NCI-H2196 (cell line): ENCODE measurements around the gene HMGN1.

Experiments
- DNase-seq: peaks from one replicate; lab custom pipeline; 2025; ENCODE audit not compliant: unreplicated experiment; lab: John Stamatoyannopoulos, UW

HMGN1 gene

DNA sequence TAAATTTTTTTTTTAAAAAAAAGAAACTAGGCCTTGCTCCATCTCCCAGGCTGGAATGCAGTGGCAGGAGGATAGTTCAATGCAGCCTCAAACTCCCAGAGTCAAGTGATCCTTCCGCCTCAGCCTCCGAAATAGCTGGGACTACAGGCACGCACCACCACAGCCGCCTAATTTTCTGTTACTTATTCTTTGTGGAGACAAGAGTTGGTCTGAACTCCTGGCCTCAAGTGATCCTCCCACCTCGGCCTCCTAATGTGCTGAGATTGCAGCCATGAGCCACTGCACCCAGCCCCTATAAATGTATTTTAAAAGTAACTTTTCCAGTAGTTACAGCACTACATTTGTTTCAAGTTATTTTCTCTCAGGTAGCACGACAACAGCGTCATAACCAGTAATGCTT, 37.7 kb downstream of the HMGN1 start:
- DNase-seq = no peak

DNA sequence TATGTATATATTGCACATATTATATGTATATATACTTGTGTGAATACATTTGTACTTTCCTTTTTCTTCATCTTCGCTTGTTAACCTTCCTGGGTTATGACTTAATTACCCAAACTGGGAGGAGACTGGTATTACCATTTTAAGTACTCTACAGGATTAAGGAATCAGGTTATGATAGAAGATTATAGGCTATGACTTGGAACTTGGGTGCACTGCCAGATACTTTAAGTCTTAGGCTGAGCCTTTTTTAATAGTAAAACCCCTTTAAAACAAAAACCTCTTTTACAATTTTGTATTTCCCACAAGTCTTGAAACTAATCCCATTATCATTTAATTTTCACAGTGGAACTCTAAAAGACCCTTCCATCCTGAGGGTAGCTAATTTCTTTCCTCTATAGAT, 41.4 kb downstream of the HMGN1 start:
- no peak for DNase-seq

DNA sequence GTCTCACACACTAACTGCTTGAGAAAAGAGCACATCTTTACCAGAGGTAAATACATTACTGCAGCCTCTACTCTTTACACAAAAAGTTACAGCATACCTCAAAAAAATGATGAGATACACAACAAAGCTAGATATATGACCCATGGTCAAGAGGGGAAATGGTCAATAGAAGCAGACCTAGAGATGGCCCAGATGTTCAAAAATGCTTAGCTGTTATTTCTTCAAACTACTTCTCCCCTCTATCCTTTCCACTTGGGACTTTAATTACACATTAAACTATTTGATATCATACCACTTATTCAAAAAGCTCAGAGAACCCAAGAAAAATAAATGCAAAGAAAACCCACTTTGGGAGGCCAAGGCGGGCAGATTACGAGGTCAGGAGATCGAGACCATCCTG, 48.3 kb downstream of the HMGN1 start:
- DNase-seq = no peak

GRCh38 chr21:39296891-39297290, 52.0 kb downstream of the HMGN1 start:
- DNase-seq = no peak
